Measurements from ENCODE around the gene PLXNC1.

Gene PLXNC1

DNA sequence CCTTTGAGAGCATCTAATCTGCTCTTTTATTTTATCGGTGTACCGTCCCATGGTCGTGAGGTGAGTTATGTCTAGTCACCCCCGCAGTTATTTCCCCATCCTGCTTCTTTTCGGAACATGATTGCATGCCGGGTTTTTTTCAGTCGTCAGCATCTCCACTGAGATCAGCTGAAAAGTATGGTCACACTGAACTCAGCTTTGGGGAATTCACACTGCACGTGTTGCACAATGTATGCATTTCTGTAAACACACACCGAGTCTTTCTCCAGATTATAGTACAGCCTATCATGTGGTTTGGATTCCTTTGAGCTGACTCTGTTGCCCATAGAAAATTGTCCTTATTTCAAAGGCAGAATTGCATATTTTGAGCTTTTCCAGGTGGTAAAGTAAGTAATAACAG is 24.6 kb downstream of the PLXNC1 start:
- no peak for TF ChIP-seq CTCF (IDR thresholded peaks at IDR 0.05; ENCODE audit: extremely low read depth, insufficient read depth, missing control alignments)
- in situ Hi-C loops (cut with MboI; ENCODE audit: low pct_unique_long_range_greater_than_20kb, low sequenced_read_pairs, unreplicated experiment), result no loop called here
- no peak for DNase-seq (ENCODE audit: low spot score)

DNA sequence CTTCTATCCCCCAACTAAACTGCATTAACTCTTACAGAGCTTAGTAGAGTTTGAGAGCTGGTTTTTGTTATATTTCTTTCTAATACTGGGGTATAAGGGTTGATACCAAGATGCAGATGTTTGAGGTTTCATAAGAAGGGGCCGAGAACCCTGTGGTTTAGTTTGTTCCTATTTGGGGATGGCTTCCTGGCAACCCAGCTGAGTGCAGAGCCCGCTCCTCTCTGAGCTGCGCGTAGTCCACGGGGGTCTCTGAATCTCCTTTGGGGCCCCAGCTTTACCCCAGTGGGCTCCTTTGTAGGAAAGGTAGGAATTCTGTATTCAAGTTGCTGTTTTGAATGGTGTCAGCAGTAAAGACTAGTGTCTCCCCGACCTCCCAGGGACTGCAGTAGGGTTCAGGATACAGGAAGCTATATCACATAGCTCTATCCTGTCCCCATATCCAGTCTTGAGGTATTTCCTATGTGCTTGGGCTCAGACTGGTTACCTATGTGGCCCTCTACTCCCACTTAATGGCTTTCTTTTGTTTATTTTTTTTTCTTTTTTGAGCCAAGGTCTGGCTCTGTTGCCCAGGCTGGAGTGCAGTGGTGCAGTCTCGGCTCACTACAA is 25.4 kb downstream of the PLXNC1 start:
- in situ Hi-C loops (cut with MboI; ENCODE audit: low pct_unique_long_range_greater_than_20kb, low sequenced_read_pairs, unreplicated experiment), result no loop called here
- peak; percentile 30 for DNase-seq (ENCODE audit: low spot score)
- no peak for TF ChIP-seq CTCF (IDR thresholded peaks at IDR 0.05; ENCODE audit: extremely low read depth, insufficient read depth, missing control alignments)

- no peak for TF ChIP-seq CTCF (IDR thresholded peaks at IDR 0.05; ENCODE audit: extremely low read depth, insufficient read depth, missing control alignments)
- in situ Hi-C loops (cut with MboI; ENCODE audit: low pct_unique_long_range_greater_than_20kb, low sequenced_read_pairs, unreplicated experiment), result no loop called here
- DNase-seq (ENCODE audit: low spot score), result no peak
Measured at GRCh38 chr12:94174576-94174975, 26.2 kb downstream of the PLXNC1 start.

GRCh38 chr12:94175763-94176668 is 27.6 kb downstream of the PLXNC1 start:
- DNase-seq (ENCODE audit: low spot score), result no peak
- no peak for TF ChIP-seq CTCF (IDR thresholded peaks at IDR 0.05; ENCODE audit: extremely low read depth, insufficient read depth, missing control alignments)
- in situ Hi-C loops (cut with MboI; ENCODE audit: low pct_unique_long_range_greater_than_20kb, low sequenced_read_pairs, unreplicated experiment), result no loop called here

- no peak for DNase-seq (ENCODE audit: low spot score)
- no peak for TF ChIP-seq CTCF (IDR thresholded peaks at IDR 0.05; ENCODE audit: extremely low read depth, insufficient read depth, missing control alignments)
- in situ Hi-C loops (cut with MboI; ENCODE audit: low pct_unique_long_range_greater_than_20kb, low sequenced_read_pairs, unreplicated experiment), result no loop called here
Measured at GRCh38 chr12:94178054-94178453, 29.7 kb downstream of the PLXNC1 start.

DNA sequence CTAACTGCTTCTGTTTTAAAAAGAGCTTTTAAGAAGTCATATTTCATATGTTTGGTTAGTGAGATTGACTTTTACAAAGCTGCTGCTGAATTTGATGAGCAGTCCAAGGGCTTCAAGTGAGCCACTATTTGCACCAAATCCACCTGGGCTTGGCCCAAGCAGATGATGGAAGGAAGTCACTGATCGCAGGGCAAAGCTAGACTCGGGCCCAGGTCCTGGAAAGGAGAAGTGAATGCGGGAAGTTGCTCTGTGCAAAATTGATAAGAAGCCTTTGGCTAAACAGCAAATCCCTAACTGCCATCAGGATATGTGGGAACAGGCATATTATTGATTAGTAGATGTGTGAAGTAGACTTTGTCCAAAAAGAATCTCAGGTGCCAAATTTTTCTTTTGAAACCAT is 30.5 kb downstream of the PLXNC1 start:
- no peak for DNase-seq (ENCODE audit: low spot score)
- no peak for TF ChIP-seq CTCF (IDR thresholded peaks at IDR 0.05; ENCODE audit: extremely low read depth, insufficient read depth, missing control alignments)
- in situ Hi-C loops (cut with MboI; ENCODE audit: low pct_unique_long_range_greater_than_20kb, low sequenced_read_pairs, unreplicated experiment), result no loop called here
